Endothelial cell of hepatic sinusoid (primary cell): ENCODE measurements around the gene CCR2.

ENCODE experiments used
- in situ Hi-C: cut with HindIII; loops from 2 replicates; pipeline ENCODE4 v1.10.0; 2017; ENCODE audit warnings: low sequenced_read_pairs

The CCR2 gene

GRCh38 chr3:46353090-46353489, 821 bp upstream of the CCR2 start:
- in situ Hi-C loops, result loop anchor here (25.0 kb wide), 1 partner anchor 266 kb away; no protein-coding TSS in a partner anchor

- in situ Hi-C loops, result loop anchor here (25.0 kb wide), 1 partner anchor 267 kb away; no protein-coding TSS in a partner anchor
Observed at GRCh38 chr3:46354478-46354877, 567 bp downstream of the CCR2 start.

- in situ Hi-C loops, result loop anchor here (25.0 kb wide), 1 partner anchor 268 kb away; no protein-coding TSS in a partner anchor
Observed at GRCh38 chr3:46354984-46355383, 1.1 kb downstream of the CCR2 start.

DNA sequence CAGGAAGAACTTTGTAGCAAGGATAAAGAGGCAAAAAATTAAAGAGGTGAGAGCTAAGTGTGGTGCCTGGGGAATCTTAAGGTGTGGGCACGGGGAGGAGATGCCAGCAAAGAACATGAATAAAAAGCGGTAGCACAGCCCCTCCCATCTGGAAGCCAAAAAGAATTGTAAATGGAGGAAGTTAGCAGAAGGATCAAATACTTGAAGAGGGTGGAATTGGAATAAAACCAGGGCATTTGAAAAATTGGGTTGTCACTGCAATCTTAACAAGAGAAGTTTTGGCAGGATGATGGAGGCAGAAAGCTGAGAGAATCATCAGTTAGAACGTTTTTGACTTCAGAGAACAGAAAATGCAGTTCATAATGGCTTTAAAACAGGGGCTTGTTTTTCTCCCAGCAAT, 2.4 kb downstream of the CCR2 start:
- in situ Hi-C loops, result loop anchor here (25.0 kb wide), 1 partner anchor 269 kb away; no protein-coding TSS in a partner anchor

- in situ Hi-C loops, result loop anchor here (25.0 kb wide), 1 partner anchor 270 kb away; no protein-coding TSS in a partner anchor
Observed at GRCh38 chr3:46356909-46357308, 3.0 kb downstream of the CCR2 start.

DNA sequence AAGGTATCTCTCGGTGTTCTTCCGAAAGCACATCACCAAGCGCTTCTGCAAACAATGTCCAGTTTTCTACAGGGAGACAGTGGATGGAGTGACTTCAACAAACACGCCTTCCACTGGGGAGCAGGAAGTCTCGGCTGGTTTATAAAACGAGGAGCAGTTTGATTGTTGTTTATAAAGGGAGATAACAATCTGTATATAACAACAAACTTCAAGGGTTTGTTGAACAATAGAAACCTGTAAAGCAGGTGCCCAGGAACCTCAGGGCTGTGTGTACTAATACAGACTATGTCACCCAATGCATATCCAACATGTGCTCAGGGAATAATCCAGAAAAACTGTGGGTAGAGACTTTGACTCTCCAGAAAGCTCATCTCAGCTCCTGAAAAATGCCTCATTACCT, 4.6 kb downstream of the CCR2 start:
- in situ Hi-C loops, result loop anchor here (25.0 kb wide), 1 partner anchor 271 kb away; no protein-coding TSS in a partner anchor

- in situ Hi-C loops, result loop anchor here (25.0 kb wide), 1 partner anchor 273 kb away; no protein-coding TSS in a partner anchor
Observed at GRCh38 chr3:46359733-46360493, 6.0 kb downstream of the CCR2 start.

DNA sequence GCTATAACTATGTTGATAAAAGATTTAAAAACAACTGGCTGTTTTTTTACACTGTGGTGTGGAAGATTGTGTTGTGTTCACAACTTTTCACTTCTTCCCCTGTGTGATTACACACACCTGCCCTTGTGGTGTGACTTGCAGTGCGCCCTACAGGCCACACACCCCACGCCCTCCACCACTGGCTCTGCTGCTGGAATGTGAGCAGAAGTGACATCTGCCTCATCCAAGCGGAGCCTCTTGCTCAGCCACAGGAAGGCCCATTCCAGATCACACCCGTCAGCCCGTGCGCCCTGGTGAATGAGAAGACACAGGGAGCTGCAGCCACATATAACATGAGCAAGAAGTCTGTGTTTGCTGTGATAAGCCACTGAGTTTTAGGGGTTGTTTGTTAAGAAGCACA, 7.0 kb downstream of the CCR2 start:
- in situ Hi-C loops, result loop anchor here (25.0 kb wide), 1 partner anchor 274 kb away; no protein-coding TSS in a partner anchor

DNA sequence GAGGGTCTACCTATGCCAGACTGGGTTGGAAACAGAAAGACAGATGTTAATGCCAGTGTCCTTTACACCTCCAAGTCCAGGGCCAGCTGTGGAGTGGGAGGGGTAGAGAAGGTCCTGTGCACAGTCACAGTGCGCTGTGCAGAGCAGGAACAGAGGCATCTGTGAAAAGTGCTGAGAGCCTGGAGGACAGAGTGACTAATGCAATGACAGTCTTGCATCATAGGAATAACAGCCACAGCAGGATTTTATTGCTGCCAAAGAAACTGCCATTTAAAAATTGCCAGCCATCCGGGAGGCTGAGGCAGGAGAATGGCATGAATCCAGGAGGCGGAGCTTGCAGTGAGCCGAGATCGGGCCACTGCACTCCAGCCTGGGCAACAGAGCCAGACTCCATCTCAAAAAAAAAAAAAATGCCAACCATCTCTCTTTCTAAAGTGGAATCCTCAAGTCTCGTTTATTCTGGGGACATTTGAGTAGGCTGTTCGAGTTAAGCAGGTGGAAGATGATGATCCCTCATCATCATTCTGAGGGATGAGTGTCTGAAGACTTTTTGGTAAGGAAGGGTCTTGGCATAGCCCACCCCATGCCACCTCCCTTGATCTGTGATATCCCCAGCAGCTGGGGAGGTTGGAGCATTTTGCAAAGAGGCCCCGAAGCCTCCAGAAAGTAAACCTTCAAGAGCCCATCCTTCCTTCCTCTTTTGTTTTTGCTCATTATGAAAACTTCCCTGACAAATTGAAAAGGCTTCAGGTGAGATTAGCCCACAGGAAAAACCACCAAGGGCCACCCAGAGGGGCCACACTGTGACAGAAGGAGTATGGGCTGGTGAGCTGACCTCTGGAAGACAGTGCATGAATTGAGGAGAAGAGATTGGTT, 7.7 kb downstream of the CCR2 start:
- in situ Hi-C loops, result loop anchor here (25.0 kb wide), 1 partner anchor 274 kb away; no protein-coding TSS in a partner anchor

DNA sequence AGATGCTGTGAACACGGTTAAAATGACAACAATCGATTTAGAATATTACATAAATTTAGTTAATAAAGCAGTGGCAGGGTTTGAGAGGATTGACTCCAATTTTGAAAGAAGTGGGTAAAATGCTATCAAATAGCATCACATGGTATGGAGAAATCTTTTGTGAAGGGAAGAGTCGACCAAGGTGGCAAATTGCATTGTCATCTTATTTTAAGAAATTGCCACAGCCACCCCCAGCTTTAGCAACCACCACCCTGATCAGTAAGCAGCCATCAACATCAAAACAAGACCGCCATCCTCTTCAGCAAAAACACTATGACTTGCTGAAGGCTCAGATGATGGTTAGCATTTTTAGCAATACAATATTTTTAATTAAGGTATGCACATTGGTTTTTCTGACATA, 11.1 kb downstream of the CCR2 start:
- in situ Hi-C loops, result loop anchor here (25.0 kb wide), 1 partner anchor 278 kb away; no protein-coding TSS in a partner anchor

DNA sequence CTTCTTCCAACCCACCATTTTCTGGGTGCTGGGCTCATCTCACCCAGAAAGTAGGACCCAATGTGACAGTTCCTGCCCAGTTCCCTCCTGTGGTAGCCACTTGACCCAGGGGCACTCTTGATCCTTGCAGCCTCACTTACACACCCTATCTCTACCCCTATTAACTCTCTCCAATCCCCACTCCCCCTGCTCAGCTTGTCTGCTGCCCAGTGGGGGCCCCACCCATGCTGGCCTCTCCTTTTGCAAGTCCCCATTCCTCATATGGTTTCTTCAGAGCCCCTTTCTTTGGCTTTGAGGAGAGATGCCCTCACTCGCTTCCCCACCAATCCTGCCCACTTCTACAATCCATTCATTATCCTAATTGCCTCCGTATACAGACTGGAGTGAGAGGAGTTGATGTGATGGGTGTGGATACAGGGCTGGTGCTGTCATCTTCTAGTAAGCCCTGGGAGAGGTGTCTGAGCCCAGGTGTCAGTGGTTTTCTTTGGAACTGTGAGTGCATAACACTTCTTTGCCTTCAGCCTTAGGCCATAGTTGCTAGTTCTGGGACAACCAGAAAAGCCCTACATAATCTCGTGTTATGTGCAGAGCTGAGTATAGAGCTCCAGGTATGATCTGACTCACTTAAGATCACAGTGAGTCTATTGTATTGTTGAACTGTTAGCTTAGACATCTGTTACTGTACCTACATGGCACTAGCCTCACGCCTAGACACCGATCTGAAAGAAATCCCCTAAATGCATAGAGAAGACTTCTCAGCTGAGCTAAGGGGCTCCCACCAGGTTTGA, 12.0 kb downstream of the CCR2 start:
- in situ Hi-C loops, result loop anchor here (25.0 kb wide), 1 partner anchor 279 kb away; no protein-coding TSS in a partner anchor

GRCh38 chr3:46367811-46368210, 13.9 kb downstream of the CCR2 start:
- in situ Hi-C loops, result loop anchor here (25.0 kb wide), 1 partner anchor 281 kb away; no protein-coding TSS in a partner anchor

DNA sequence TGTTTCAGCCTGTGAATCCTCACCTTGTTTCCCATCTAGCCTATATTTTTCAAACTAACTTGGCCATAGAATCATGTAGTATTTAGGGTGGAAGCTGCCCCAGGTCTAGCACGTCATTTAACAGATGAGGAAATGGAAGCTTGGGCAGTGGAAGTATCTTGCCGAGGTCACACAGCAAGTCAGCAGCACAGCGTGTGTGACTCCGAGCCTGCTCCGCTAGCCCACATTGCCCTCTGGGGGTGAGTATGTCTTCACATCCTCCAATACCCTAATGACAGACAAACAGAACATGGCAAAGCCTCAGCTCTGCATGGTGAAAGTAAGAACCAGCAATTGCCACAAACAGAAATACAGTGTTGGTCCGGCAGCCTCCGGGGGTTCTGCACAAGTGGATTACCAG, 14.7 kb downstream of the CCR2 start:
- in situ Hi-C loops, result loop anchor here (25.0 kb wide), 1 partner anchor 281 kb away; no protein-coding TSS in a partner anchor

GRCh38 chr3:46369151-46369550, 15.2 kb downstream of the CCR2 start:
- in situ Hi-C loops, result loop anchor here (25.0 kb wide), 1 partner anchor 282 kb away; no protein-coding TSS in a partner anchor

DNA sequence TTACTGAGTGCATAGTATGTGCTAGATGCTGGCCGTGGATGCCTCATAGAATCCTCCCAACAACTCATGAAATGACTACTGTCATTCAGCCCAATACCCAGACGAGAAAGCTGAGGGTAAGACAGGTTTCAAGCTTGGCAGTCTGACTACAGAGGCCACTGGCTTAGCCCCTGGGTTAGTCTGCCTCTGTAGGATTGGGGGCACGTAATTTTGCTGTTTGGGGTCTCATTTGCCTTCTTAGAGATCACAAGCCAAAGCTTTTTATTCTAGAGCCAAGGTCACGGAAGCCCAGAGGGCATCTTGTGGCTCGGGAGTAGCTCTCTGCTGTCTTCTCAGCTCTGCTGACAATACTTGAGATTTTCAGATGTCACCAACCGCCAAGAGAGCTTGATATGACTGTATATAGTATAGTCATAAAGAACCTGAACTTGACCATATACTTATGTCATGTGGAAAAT, 15.8 kb downstream of the CCR2 start:
- in situ Hi-C loops, result loop anchor here (25.0 kb wide), 1 partner anchor 282 kb away; no protein-coding TSS in a partner anchor

- in situ Hi-C loops, result loop anchor here (25.0 kb wide), 1 partner anchor 284 kb away; no protein-coding TSS in a partner anchor
Observed at GRCh38 chr3:46370839-46371518, 17.1 kb downstream of the CCR2 start, which contains the start of gene CCR5. Gene CCR5 (plus strand): TSS chr3:46370946. CDS start chr3:46372903, 1,957 bp downstream.

- in situ Hi-C loops, result loop anchor here (25.0 kb wide), 1 partner anchor 284 kb away; no protein-coding TSS in a partner anchor
Observed at GRCh38 chr3:46371519-46372340, 17.8 kb downstream of the CCR2 start.
